AML-193 (cell line): ENCODE data around the gene GATA1.
"Not testable (repeated sequence)": the region's sequence is repeated elsewhere in the genome, so short reads cannot be mapped to it uniquely, and the experiment has no call there.

Experiments used
- DNase-seq, 2 experiments: peaks; one replicate each; lab custom pipeline; 2025; lab: John Stamatoyannopoulos, UW

Gene GATA1

GRCh38 chrX:48815266-48815665, 28.9 kb downstream of the GATA1 start:
- DNase-seq: no peak

- DNase-seq: no peak
These were observed 29.8 kb downstream of the GATA1 start for GRCh38 chrX:48816014-48816810.

- DNase-seq: no peak
These were observed 31.7 kb downstream of the GATA1 start for GRCh38 chrX:48818098-48818497.

GRCh38 chrX:48818866-48819265, 32.5 kb downstream of the GATA1 start:
- no peak for DNase-seq

- DNase-seq: not testable (repeated sequence)
These were observed 33.0 kb downstream of the GATA1 start for GRCh38 chrX:48819394-48819793.

GRCh38 chrX:48823053-48823452, 36.7 kb downstream of the GATA1 start:
- DNase-seq: no peak

GRCh38 chrX:48824066-48824465, 37.7 kb downstream of the GATA1 start:
- DNase-seq: no peak

GRCh38 chrX:48826135-48826875, 39.9 kb downstream of the GATA1 start, which contains the start of gene ERAS:
Gene ERAS (plus strand): TSS chrX:48826513. CDS start chrX:48829124, 2,611 bp downstream.
- DNase-seq: no peak

- no peak for DNase-seq
These were observed 40.7 kb downstream of the GATA1 start for GRCh38 chrX:48826876-48827653.

GRCh38 chrX:48827654-48827968, 41.2 kb downstream of the GATA1 start:
- DNase-seq: no peak

- DNase-seq: no peak
These were observed 42.8 kb downstream of the GATA1 start for GRCh38 chrX:48829016-48829735.

GRCh38 chrX:48831136-48831908, 44.9 kb downstream of the GATA1 start:
- DNase-seq: no peak

- no peak for DNase-seq
These were observed 45.5 kb downstream of the GATA1 start for GRCh38 chrX:48831909-48832291.

GRCh38 chrX:48833542-48834138, 47.2 kb downstream of the GATA1 start:
- DNase-seq: no peak

GRCh38 chrX:48834383-48834709, 48.0 kb downstream of the GATA1 start:
- no peak for DNase-seq

GRCh38 chrX:48835524-48836329, 49.3 kb downstream of the GATA1 start, which contains the start of gene PCSK1N:
Gene PCSK1N (minus strand): TSS chrX:48835610. CDS start chrX:48835532, 78 bp downstream.
- no peak for DNase-seq

- DNase-seq: no peak
These were observed 53.3 kb downstream of the GATA1 start for GRCh38 chrX:48839686-48840085.
